GM18907 (cell line): Measurements from ENCODE around the gene ST7.
A peak's percentile ranks its signal among the peaks of the same experiment; 100 is the strongest.
"Not testable (repeated sequence)": the region's sequence is repeated elsewhere in the genome, so short reads cannot be mapped to it uniquely, and the experiment has no call there.

ENCODE experiments used
- ATAC-seq: cut with Tn5 transposase; IDR thresholded peaks from one replicate; pipeline ENCODE4 v1.9.1; 2021; ENCODE audit warnings: mild to moderate bottlenecking, moderate library complexity; ENCODE audit not compliant: unreplicated experiment

ST7 gene

DNA sequence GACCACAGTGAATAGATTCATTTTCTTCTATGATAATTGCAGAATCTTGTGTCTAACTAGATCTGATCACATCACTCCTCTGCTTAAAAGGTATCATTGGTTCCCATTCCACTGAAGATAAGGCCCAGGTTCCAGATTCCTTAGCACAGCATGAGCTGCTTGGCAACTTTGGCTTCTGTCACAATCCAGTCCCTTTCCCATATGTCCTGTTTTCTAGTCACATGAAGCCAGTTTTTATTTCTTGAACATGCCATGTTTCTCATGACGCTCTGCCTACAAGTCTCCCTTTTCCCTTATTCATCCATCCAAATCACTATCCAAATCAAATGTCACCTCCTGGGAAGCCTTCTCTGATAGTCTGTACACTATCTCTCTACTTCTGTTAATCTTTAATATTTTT lies 167.0 kb downstream of the ST7 start:
- not testable (repeated sequence) for ATAC-seq

DNA sequence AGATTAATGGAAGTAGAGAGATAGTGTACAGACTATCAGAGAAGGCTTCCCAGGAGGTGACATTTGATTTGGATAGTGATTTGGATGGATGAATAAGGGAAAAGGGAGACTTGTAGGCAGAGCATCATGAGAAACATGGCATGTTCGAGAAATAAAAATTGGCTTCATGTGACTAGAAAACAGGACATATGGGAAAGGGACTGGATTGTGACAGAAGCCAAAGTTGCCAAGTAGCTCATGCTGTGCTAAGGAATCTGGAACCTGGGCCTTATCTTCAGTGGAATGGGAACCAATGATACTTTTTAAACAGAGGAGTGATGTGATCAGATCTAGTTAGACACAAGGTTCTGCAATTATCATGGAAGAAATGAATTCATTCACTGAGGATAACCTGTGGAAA lies 168.7 kb downstream of the ST7 start:
- ATAC-seq, result not testable (repeated sequence)

DNA sequence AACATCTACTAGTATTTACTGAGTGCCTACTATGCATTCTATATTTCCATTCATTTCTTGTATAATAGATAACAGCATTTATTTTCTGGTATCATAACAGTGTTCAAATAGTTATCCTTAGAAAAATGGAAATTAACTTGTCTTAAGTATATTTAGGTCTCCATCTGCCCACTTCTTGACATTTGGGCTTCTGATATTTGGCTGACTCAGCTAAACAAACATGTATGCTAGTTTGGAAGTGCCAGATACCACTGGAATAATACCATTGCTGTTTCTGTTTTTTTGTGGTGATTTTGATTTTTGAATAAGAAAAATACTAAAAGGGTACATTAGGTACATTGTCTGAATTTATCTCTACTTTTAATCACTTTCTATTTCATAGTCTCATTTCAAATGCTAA lies 169.2 kb downstream of the ST7 start:
- ATAC-seq, result no peak

DNA sequence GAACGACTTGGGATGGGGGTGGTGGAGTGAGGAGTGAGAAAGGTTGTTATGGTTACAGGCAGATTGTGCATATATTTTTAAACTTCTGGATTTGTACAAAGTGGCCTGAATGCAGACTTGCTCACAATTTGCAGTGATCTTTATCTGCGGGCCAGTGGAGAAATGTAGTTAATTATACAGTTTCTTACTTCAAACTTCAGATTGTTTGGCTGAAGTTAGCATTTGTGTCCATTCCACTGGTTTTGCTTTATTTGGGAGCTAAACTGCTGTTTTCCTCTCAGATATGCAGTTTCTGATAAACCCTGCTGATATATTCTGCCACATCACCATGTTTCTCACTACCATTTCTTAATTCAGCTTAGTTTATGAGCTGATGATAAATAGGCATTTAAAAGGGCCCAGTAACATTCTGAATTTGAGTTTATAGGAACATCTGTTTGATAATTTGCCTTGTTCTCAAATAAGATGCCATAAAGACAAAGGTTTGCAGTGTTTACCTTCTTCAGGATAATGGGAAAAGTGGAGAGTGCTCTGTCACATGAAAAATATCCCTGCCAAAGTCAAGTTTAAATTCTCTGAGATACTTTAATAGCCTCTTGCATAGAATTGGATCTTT lies 170.1 kb downstream of the ST7 start:
- ATAC-seq, result no peak

DNA sequence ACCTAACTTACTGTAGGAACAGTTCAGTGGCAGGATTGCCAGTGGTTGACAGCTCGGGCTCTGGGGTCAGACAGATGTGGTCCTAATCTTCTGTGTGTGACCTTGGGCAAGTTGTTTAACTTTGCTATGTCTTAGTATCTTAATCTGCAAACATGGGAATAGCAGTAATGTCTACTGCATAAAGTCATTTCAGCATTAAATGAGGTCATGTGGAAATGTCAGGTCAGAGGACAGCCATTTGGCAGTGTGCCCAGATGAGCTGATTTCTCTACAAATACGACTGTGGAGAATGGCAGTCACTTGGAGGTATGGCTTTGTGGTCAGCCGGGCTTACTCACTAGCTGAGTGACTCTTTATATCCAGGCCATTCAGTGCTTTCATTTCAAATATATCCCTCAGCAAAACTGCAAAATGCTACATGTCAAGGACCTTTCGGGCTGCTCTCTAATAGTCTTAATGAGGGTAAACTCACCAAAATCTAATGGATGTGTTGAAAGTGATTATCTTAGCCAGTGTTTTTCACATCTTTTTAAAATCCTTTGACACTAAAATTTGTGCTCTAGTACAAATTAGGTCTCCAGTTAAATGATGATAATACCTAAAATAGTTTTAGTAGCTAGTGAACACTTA lies 171.4 kb downstream of the ST7 start:
- ATAC-seq, result peak; percentile 87

DNA sequence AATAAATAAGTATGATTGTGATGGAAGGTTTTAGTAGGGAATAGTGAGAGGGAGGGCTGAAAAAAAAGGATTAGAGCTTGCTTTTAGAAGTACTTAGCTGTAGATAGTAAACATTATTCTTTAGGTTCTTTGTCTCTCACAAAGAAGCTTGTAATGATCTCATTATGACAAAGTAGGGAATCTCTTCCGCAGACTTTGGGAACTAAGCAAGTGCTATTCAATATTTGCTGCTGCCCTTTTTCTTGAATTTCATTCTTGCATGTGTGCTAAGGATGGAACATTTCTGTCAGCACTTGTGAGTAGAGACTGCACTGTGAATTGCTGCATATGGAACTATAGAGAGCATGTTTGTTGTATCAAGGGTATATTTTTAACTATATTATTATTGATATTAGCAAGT lies 173.4 kb downstream of the ST7 start:
- no peak for ATAC-seq

DNA sequence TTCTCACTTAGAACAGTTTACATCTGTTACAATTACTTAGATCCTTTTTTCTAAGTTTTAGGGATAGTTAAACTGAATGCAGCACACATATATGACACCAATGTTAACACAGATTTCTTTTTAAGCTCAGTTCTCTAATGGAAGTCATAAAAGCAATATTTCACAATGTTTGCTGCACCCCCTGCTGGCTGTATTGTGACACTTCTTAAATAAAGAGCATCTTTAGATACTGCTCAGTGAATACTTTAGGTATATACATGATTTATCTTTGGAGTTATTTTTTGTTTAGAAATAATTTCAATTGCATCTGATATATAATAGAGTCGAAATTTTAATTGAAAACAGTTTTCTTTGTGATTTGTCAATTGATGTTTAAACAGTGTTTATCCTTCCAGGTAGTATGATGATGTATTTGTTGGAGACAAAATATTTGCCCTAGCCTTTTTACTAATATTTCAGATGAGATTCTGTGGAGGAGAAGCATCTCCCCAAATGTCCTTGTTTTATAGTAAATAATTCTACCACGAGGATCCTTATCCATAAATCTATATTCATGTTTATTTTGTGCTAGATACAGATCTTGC lies 174.4 kb downstream of the ST7 start:
- peak; percentile 76 for ATAC-seq

DNA sequence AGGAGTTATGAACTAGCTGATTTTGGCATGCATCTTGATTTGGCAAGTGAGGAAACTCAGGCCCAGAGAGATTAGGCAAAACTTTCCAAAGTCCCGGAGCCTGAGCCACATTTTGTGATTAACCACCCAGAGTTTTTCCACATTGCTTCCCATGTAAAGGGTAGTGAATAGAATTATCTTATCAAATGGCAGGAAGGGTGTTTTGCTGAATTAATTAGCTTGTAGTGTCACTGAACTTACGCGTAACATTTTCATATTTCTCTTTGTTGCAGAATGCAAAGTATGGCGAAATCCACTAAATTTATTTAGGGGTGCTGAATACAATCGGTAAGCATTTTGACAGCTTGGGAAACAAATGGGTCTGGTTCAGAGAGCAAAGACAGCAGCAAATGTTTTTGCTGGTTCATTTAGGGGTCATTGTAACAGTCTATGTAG lies 176.2 kb downstream of the ST7 start:
- ATAC-seq, result no peak

DNA sequence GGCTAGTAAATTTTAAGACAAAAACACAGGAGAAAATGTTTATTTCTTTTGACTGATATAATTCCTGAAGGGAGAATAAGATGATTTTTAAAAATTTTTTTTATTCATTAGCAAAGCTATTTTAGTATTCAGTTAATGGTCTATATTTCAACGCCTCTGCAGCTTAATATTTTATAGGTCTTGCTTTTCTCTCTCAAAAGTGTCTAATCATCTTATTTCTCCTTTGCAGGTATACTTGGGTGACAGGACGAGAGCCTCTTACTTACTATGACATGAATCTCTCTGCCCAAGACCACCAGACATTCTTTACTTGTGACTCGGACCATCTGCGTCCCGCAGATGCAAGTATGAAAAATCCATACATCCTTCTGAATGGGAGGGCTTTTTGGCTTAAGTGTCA lies 177.0 kb downstream of the ST7 start:
- ATAC-seq, result no peak

DNA sequence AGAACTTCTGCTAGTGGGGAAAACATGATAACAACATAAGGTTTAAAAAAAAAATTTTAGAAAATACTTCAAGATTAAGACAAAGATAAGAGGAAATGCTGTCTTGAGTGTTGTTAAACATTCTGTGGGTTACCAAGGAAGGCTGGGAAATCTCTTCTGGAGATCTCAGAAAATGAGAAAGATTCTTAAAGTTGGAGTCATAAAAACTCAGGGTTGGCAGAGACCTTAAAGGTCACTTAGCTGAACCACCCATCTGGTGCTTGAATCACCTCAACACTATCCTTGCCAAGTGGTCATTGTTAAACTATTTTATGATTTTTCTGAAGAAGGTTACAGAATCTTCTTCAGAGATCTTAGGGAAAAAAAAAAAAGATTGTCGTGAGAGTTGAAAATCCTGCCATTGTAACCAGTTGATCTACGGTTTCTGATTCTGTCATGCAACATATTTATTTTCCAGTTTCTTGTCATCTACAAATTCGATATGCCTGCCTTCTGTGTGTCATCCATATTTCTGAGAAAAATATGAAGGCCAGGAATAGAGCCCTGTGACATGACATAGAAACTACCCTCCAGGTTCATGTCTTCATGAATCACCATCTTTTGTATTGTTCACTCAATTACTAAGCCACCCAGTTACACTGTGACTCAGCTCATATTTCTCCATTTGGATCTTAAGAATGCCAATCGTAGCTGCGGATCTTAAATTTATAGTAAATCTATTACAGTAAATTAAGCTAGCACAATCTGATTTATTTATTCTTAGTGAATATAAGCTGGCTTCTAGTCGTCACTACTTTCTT lies 179.2 kb downstream of the ST7 start:
- ATAC-seq, result no peak

DNA sequence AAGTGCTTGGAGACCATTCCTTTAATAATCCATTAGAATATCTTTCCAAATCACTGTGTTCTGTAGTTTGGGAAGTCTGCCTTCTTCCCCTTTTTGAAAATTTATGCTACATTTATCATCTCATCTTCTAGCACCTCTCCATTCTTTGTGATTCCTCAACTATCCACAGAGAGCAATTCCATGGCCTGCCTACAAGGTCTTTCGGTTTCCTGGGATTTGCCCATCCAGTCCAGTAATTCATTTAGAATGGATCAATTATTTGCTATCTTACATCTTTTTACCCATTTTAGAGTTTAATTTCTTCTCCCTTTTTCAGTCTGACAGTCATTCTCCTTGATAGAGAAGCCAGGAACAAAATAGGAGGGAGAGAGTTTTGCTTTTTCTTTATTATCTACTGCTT lies 179.8 kb downstream of the ST7 start:
- ATAC-seq, result no peak

DNA sequence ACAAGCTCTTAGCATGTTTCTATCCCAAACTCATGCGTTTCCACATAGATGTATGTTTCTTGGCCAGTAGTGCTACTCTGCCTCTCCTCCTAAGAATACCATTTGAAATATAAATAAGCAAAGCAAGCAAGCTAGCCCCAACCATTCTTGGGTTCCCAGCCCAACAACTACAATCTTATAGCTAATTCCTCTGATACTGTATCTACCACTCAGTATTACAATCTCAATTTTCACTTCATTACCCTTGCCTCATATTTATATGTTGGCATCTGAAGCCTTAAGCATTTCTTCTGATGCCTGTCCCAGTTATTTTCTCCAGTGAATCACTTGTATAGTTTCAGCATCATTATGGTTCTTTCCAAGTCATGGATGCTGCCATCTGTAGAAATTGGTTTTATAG lies 181.1 kb downstream of the ST7 start:
- no peak for ATAC-seq

DNA sequence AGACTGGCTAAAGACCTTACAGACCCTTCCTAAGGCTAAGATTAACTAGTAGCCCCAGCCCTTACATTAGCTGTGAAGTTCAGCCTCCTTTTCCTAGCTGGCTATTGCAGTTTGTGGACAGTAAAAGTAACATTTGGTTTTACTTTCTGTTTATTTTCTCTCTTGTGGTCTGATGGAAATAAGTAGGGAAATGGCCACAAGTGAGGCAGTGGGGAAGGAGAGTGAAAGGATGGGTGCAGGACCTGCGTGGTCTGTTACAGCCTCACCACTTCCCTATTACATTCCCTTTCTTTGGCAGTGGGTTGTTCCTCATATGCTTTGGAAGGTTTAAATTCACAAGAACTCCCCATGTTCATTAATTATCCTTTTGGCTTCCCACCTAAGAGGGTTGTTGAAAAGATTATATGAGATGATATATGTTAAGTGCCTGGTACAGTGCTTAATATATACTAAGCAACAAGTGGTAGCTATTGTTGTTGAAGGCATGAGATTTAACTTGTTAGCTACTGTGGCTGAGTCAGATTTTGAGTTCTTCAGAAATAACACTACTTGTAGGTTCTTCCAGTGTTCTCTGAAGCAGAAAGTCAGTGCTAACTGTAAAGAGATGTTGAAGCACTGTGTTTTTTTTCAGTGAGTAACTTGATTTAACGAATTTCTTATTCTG lies 181.7 kb downstream of the ST7 start:
- ATAC-seq, result peak; percentile 64

DNA sequence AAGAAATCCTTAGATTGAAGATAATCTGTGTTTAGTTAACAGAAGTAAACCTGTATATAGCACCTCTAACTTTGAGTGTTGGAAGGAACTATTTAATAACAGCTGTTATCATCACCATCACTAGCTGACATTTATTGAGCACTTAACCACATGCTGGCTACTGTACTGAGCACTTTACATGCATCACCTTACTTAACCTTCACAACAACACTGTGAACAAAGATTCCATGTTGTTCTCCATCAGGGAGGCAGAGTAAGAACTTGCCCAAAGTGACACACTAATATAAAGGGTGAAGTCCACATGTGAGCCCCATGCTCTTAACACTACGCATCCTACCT lies 182.2 kb downstream of the ST7 start:
- peak; percentile 19 for ATAC-seq

DNA sequence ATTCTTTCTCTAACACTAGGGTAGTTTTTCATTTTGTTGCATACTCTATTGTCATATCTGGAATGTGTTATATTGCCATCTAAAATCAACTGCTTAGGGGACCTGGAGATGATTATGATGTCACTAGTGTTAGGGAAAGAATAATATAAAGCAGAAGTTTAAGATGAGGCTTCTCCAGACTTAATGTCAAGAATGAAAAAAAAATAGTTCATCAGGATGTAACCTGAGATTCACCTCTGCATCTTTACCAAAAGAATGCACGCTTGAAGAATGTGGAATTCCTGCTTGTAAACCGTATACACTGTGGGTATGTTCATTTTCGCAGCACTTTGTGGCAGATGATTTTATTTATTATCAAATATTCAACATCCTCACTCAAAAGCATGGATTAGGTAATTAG lies 184.6 kb downstream of the ST7 start:
- no peak for ATAC-seq

DNA sequence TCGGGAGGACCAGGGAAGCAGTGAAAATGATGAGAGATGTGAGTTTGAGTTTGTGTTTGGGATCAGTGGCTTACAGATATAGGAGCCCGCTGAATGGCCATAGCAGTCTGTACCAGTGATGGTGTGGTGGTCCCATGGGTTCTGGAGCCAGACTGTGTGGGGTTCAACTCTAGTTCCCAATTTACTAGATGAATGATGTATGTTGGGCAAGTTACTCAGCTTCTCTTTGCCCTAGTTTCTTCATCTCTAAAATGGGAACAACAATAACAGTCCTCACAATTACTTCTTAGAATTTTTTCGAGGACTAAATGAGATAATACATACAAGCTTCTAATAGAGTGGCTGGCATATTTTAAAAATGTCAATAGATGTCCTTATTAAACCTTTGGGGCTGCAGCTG lies 185.2 kb downstream of the ST7 start:
- no peak for ATAC-seq

DNA sequence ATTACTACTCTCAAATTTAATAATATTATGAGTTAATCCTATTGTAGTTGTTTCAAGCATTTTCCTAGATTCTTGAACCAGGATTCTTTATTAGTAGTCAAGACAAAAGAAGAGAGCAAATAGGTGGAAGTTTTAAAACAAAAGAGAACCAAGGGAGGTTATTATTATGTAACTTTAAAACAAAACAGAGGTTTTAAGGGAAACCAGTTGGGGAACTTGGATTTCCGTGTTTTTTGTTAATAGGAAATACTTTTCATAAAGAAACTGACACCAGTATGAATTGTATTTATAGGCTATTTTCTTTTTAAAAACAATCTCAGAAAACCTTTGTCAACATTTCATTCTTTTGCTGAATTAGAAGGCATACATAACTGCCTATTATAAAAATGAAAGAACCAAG lies 185.7 kb downstream of the ST7 start:
- ATAC-seq, result no peak

DNA sequence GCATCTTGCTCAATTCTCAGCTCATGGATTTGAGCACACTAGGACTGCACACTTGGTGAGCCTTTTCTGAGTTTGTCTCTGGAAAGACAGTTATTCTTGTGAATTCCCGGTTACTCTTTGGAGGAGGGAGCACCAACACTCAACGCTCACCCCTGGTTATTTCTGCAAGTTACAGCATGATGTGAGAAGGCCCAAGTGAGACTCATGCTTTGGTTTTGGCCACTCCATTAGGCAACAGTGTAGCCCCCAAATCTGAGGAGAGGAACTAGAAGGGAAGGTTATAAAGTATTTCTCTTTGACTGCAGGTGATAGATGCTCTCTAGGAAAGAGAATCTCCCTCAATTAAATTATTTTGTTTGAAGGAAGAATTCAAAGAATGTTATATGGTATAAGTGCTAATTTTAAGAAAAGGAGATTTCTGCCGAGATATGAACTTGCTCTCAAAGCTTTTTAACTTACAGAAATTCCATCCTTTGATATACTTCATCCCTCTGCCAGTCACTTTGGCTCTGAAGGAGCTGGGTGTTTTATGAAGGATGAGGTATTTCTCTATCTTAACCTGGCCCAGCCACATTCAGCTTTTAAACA lies 186.2 kb downstream of the ST7 start:
- ATAC-seq, result no peak

DNA sequence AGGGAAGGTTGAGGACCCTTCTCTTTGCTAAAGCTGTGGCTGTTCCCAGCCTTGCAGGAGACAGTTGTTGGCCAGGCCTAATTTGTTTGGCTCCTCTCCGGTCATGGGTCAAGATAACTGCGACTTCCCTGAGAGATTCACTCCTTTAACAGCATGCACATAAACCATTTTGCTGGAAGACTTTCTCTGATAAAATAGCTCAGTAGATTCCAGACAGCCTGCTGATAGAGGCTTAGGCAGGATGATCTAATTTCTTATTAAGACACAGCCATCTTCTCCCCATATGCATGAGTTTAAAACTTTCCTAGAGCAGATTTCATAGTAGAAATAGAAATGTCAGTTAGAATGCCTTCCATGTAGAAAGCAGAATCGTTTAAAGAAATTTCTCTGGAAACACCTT lies 187.6 kb downstream of the ST7 start:
- no peak for ATAC-seq

DNA sequence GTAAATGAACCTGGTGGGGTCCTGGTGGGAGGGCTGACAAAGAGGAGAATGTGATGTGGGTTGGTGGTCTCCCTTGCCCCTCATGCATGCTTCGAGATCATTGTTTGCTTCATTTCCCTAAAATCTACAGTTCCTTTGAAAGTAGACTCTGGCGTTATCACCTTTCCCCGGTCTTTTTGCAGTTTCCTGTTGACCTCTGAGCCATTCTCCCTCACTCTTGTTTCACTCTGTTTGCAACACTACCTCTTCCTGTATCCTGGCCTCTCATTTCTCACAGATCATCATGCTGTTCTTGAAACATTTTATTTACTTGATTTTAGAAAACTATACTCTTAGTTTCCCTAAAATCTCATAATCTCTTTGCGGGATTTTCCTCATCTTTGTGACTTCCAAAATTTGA lies 189.8 kb downstream of the ST7 start:
- no peak for ATAC-seq

DNA sequence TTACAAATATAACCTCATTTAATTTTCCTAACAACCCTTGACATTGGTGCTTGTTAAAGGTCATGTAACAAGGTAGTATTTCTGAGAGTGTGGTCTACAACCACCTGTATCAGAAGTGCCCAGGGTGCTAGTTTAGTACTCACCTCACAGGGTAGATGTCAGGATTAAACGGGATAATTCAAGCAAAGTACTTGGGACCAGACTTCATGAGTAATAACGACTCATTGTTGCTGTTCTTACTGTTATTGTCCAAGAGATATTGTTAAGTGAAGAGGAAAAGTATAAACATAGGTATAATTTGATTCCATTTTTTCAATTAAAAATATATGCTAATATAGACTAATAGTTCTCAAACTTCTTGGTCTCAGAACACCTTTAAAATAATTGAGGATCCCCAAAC lies 190.3 kb downstream of the ST7 start:
- no peak for ATAC-seq
